ENCODE measurements around the gene TNRC6A. TPM values are rescaled to one million over a fixed set of nuclear protein-coding genes. Genes with fewer than 3 reads are reported as not detected.

Gene TNRC6A
- total RNA-seq, 1 experiment from 2014 or later = 41.7 TPM

DNA sequence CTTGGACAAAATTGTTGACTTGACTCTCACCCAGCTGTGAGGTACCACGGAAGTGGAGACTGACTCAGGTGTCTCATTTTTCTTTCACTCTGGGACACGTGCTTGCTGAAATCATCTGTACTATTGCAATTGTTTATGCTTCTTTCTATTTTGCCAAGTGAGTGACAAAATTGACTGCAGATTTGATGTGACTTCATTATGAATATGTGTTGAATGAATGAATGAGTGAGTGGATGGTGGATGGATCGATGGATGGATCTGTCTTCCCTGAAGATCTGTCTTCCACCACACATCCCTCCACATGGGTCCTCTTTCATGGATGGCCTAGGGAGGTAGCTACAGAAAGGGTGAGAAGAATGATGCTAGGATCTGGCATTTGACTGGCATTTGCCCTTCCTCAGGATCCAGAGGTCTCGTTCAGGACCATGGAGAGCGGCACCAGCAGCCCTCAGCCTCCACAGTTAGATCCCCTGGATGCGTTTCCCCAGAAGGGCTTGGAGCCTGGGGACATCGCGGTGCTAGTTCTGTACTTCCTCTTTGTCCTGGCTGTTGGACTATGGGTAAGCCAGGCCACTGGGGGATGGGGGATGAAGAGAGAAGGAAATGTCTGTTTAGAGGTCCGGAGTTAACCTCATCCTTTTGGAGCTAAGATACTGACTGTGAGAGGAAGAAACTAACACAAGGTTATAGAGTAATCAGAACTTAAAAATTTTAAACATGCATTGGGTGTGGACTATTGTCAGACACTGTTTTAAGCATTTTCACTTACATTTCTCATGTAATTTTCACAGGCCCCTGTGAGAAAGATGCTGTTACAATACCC is 129.0 kb downstream of the TNRC6A start:
- H3K36me3 ChIP-seq (replicated peaks; ENCODE audit: control insufficient read depth, insufficient read depth, low read length) = no peaks in the 10 kb centered on the region
- no peaks in the 10 kb centered on the region for H3K27me3 ChIP-seq (ENCODE audit: control insufficient read depth, insufficient read depth, low read length)
- peak; percentile 82 for DNase-seq
- H3K4me3 ChIP-seq (ENCODE audit: insufficient read depth, low read depth, low read length) = no peak overlapping the region

DNA sequence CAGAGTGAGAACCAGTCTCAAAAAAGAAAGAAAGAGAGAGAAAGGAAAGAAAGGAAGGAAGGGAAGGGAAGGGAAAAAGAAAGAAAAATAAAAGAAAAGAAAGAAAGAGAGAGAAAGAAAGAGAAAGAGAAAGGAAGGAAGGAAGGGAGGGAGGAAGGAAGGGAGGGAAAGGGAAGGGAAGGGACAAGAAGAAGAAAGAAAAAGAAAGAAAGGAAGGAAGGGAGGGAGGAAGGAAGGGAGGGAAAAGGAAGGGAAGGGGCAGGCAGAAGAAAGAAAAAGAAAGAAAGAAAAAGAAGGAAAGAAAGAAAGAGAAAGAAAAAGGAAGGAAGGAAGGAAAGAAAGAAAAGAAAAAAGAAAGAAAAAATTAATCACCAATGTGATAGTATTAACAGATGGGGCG is 132.0 kb downstream of the TNRC6A start:
- H3K36me3 ChIP-seq (replicated peaks; ENCODE audit: control insufficient read depth, insufficient read depth, low read length) = no peaks in the 10 kb centered on the region
- H3K27me3 ChIP-seq (ENCODE audit: control insufficient read depth, insufficient read depth, low read length) = no peaks in the 10 kb centered on the region
- no peak overlapping the region for H3K4me3 ChIP-seq (ENCODE audit: insufficient read depth, low read depth, low read length)
- DNase-seq = no peak

DNA sequence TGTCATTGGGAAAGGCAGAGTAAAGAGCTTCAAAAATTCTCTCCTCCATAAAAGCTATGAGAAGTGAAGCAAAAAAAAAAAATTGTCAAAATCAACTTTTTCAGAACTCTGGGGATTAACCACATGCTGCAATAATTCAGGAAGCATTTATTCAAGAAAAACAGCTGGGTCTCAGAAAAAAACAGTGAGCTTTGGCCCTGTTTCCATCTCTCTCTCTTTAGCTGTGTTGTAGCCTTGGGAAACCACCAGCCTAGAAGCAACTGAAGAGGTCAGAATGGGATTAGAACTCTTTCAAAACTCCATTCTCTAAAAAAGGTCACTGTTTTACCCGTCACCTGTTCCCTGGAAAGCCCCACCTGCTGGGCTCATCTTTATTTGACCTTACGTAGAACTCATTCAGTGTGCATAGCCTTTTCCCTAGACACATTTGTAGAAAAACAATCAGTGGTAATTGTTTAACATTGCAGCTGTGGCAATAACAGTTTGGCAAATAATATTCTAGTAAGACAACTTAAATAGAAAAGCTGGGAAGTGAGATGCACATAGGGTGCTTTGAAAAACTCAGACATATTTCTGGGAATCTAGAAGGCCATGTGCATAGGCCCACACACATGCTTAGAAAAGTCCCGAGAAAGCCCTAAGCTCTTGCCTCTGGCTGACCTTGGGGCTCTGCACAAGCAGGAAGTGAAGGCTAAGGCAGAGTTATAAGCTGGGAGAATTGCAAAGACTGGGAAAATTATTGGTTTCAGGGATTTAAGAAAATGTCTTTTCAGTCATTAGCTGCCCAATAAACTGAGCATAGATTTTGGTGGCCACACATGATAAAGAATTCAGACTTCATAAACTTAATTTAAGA is 134.4 kb downstream of the TNRC6A start:
- no peak for DNase-seq
- no peaks in the 10 kb centered on the region for H3K27me3 ChIP-seq (ENCODE audit: control insufficient read depth, insufficient read depth, low read length)

DNA sequence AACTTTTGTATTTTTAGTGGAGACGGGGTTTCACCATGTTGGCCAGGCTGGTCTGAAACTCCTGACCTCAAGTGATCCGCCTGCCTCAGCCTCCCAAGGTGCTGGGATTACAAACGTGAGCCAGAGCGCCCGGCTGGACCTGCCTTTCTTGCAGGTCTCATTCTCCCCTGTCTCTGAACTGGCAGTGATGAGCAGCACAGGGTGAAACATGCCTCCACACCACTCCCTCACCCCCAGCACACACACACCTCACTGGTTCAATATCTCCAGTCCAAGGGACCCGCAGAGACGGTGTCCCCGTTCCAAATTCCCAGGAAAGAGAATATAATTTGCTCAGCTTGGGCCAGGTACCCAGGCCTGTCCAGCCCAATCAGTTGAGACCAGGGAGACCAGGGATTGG is 139.6 kb downstream of the TNRC6A start:
- no peak for DNase-seq
- H3K27me3 ChIP-seq (ENCODE audit: control insufficient read depth, insufficient read depth, low read length) = no peaks in the 10 kb centered on the region
- no peak overlapping the region for H3K4me3 ChIP-seq (ENCODE audit: insufficient read depth, low read depth, low read length)
- H3K36me3 ChIP-seq (replicated peaks; ENCODE audit: control insufficient read depth, insufficient read depth, low read length) = no peaks in the 10 kb centered on the region

More for the DNA sequence above, 134.4 kb downstream of the TNRC6A start:
- Histone ChIP-seq H3K36me3 (replicated peaks; ENCODE audit: control insufficient read depth, insufficient read depth, low read length) (no peaks in the 10 kb centered on the region), H3K4me3 (ENCODE audit: insufficient read depth, low read depth, low read length) (no peak overlapping the region)

DNA sequence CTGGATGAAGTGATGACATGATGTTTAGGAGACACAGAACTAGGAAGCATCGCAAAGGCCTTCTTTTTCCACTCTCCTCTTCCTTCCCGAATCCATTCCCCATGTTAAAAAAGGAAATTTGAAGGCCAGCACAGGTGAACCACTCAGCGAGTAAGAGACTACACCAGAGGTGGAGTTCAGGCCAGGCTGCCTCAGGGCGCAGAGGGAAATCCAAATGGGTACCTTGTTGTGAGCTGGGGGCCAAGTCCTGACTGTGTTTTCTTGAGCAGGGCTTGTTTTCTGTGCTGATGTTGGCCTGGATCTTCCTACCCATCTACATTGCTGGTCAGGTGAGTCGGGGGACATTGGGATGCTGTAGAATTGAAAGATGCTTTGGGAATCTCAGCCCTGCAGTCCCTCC is 142.4 kb downstream of the TNRC6A start:
- no peaks in the 10 kb centered on the region for H3K27me3 ChIP-seq (ENCODE audit: control insufficient read depth, insufficient read depth, low read length)
- DNase-seq = no peak
- no peak overlapping the region for H3K4me3 ChIP-seq (ENCODE audit: insufficient read depth, low read depth, low read length)

DNA sequence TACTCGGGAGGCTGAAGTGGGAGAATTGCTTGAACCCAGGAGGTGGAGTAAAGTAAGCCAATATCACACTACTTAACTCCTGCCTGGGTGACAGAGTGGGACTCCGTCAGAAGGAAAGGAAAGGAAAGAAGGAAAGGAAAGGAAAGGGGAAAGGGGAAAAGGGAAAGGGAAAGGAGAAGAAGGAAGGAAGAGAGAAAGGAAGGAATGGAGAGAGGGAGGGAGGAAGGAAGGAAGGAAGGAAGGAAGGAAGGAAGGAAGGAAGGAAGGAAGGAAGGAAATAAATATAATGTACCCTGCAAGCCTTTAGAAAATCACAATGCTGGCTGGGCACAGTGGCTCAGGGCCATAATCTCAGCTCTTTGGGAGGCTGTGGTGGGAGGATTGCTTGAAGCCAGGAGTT is 143.6 kb downstream of the TNRC6A start:
- H3K27me3 ChIP-seq (ENCODE audit: control insufficient read depth, insufficient read depth, low read length) = no peaks in the 10 kb centered on the region
- H3K4me3 ChIP-seq (ENCODE audit: insufficient read depth, low read depth, low read length) = no peak overlapping the region
- DNase-seq = no peak

More for the DNA sequence above, 142.4 kb downstream of the TNRC6A start:
- H3K36me3 ChIP-seq (replicated peaks; ENCODE audit: control insufficient read depth, insufficient read depth, low read length) = no peaks in the 10 kb centered on the region

DNA sequence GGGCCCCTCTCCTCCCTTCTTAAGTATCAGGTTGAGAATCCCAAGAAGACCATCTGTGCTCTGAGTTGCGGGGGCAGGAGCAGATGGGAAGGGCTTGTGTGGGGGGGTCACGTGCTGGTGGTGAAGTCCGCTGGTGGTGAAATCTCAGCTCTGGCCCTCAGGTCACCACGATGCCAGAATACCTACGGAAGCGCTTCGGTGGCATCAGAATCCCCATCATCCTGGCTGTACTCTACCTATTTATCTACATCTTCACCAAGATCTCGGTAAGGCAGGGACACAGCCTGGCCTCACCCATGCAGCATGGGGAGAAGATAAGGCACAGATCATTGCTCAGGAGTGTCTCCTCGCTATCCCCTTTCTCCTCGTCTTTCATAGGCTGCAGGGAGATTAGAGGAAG is 146.0 kb downstream of the TNRC6A start:
- no peaks in the 10 kb centered on the region for H3K36me3 ChIP-seq (replicated peaks; ENCODE audit: control insufficient read depth, insufficient read depth, low read length)
- H3K27me3 ChIP-seq (ENCODE audit: control insufficient read depth, insufficient read depth, low read length) = no peaks in the 10 kb centered on the region
- no peak for DNase-seq

More for the DNA sequence above, 143.6 kb downstream of the TNRC6A start:
- H3K36me3 ChIP-seq (replicated peaks; ENCODE audit: control insufficient read depth, insufficient read depth, low read length) = no peaks in the 10 kb centered on the region

More for the DNA sequence above, 146.0 kb downstream of the TNRC6A start:
- no peak overlapping the region for H3K4me3 ChIP-seq (ENCODE audit: insufficient read depth, low read depth, low read length)

Other genes starting within 250 kb of the TNRC6A start
- gene RBBP6, start 190.1 kb upstream of the TNRC6A start, total RNA-seq (2014; rRNA removed; shearing (Covaris generic)) = 29.8 and 39.1 TPM in 2 replicates
- gene SLC5A11, start 116.3 kb downstream of the TNRC6A start, total RNA-seq (2014; rRNA removed; shearing (Covaris generic)) = not detected in 2 replicates

Measured in H7 (cell line).